Neuronal stem cell (in vitro differentiated cells): ENCODE results near the gene ZDHHC5.

Source experiments
- DNase-seq: peaks from one replicate; pipeline ENCODE4 v3.0.0-alpha.2; 2013; ENCODE audit warnings: low spot score
- H2AFZ ChIP-seq: one replicate; pipeline ENCODE4 v1.6.1; 2013; ENCODE audit warnings: mild to moderate bottlenecking, low read length, inconsistent platforms
- H2AK5ac ChIP-seq: 2 replicates; pipeline ENCODE4 v1.6.1; 2013; ENCODE audit warnings: low read depth, mild to moderate bottlenecking, inconsistent platforms, low read length, moderate library complexity, mixed read lengths
- H2BK120ac ChIP-seq: 2 replicates; pipeline ENCODE4 v1.6.1; 2013; ENCODE audit warnings: low read depth, mild to moderate bottlenecking, inconsistent platforms, low read length, moderate library complexity, mixed read lengths
- H2BK12ac ChIP-seq: one replicate; pipeline ENCODE4 v1.6.1; 2013; ENCODE audit warnings: low read length, inconsistent platforms
- H2BK15ac ChIP-seq: 2 replicates; pipeline ENCODE4 v1.6.1; 2013; ENCODE audit warnings: mild to moderate bottlenecking, low read length, inconsistent platforms, mixed read lengths
- H2BK5ac ChIP-seq: one replicate; pipeline ENCODE4 v1.6.1; 2013; ENCODE audit warnings: inconsistent platforms, mild to moderate bottlenecking, low read length, moderate library complexity
- H3K14ac ChIP-seq: one replicate; pipeline ENCODE4 v1.6.1; 2013; ENCODE audit warnings: low read length, inconsistent platforms
- H3K18ac ChIP-seq: 2 replicates; pipeline ENCODE4 v1.6.1; 2013; ENCODE audit warnings: low read length, inconsistent platforms
- H3K23ac ChIP-seq: 2 replicates; pipeline ENCODE4 v1.6.1; 2013; ENCODE audit warnings: low read depth, mild to moderate bottlenecking, mixed read lengths, low read length, inconsistent platforms; ENCODE audit not compliant: poor library complexity
- H3K27ac ChIP-seq: replicated peaks from 3 replicates; pipeline ENCODE4 v1.5.1; 2013; ENCODE audit warnings: low read length, inconsistent platforms
- H3K27me3 ChIP-seq, 3 experiments: 2 replicates each; pipeline ENCODE4 v1.6.1; 2013; ENCODE audit warnings: low read length in 3 of 3, mild to moderate bottlenecking in 2 of 3, inconsistent platforms in 1 of 3, low read depth in 1 of 3, mixed read lengths in 1 of 3, moderate library complexity in 1 of 3; ENCODE audit not compliant: control insufficient read depth in 3 of 3, insufficient read depth in 3 of 3
- H3K36me3 ChIP-seq, 2 donors: replicated peaks in 1 of 2; 2 replicates each; pipeline ENCODE4 v1.6.1; 2013; ENCODE audit warnings: low read length in 2 of 2; ENCODE audit not compliant: control insufficient read depth in 2 of 2, insufficient read depth in 2 of 2
- H3K4ac ChIP-seq: 2 replicates; pipeline ENCODE4 v1.6.1; 2013; ENCODE audit warnings: inconsistent platforms, mild to moderate bottlenecking, low read length, moderate library complexity
- H3K4me1 ChIP-seq, 2 donors: 1 replicate in 1 of 2; 2 replicates in 1 of 2; pipeline ENCODE4 v1.6.1; 2013; ENCODE audit warnings: low read length in 2 of 2, low read depth in 1 of 2; ENCODE audit not compliant: control insufficient read depth in 2 of 2, insufficient read depth in 1 of 2
- H3K4me2 ChIP-seq: one replicate; pipeline ENCODE4 v1.6.1; 2013; ENCODE audit warnings: mild to moderate bottlenecking, low read length, inconsistent platforms; ENCODE audit not compliant: insufficient read depth, poor library complexity, severe bottlenecking
- H3K4me3 ChIP-seq, 2 donors: 2 replicates each; pipeline ENCODE4 v1.5.1; 2013; ENCODE audit warnings: low read length in 2 of 2, mild to moderate bottlenecking in 2 of 2, inconsistent platforms in 1 of 2, moderate library complexity in 1 of 2
- H3K79me1 ChIP-seq: one replicate; pipeline ENCODE4 v1.6.1; 2013; ENCODE audit warnings: low read depth, mild to moderate bottlenecking, inconsistent platforms, low read length, moderate library complexity
- H3K9ac ChIP-seq: one replicate; pipeline ENCODE4 v1.6.1; 2013; ENCODE audit warnings: mild to moderate bottlenecking, low read depth, low read length, inconsistent platforms; ENCODE audit not compliant: poor library complexity
- H3K9me3 ChIP-seq, 2 donors: replicated peaks in 1 of 2; 2 replicates each; pipeline versions ENCODE3 to v1.6.1; 2013; ENCODE audit warnings: low read length in 2 of 2, mild to moderate bottlenecking in 2 of 2, inconsistent platforms in 1 of 2, low read depth in 1 of 2, mixed read lengths in 1 of 2, moderate library complexity in 1 of 2; ENCODE audit not compliant: control insufficient read depth in 2 of 2, insufficient read depth in 1 of 2
- H4K8ac ChIP-seq: one replicate; pipeline ENCODE4 v1.6.1; 2013; ENCODE audit warnings: low read depth, mild to moderate bottlenecking, inconsistent platforms, low read length, moderate library complexity
- H4K91ac ChIP-seq: one replicate; pipeline ENCODE4 v1.6.1; 2013; ENCODE audit warnings: low read length, low read depth, mild to moderate bottlenecking, inconsistent platforms; ENCODE audit not compliant: poor library complexity
- WGBS, 2 donors: extraction: QIAGEN DNeasy Blood & Tissue Kit; methylation state at CpG; one replicate each; pipeline ENCODE4 v1.1.7; 2013; ENCODE audit warnings: missing lambda C conversion rate in 2 of 2, mixed read lengths in 1 of 2; ENCODE audit not compliant: insufficient read length in 2 of 2, insufficient replicate concordance in 1 of 2; ENCODE audit errors: extremely low coverage in 2 of 2; 5-methylcytosine and 5-hydroxymethylcytosine counted together

ZDHHC5 gene

GRCh38 chr11:57742087-57742452 lies 74.2 kb downstream of the ZDHHC5 start:
- Histone ChIP-seq H3K23ac (peak overlapping the region; percentile 92), H3K36me3 (peaks cover 33 to 83% of the 10 kb centered on the region in 2 donors), H3K14ac (no peak overlapping the region), H4K91ac (no peak overlapping the region), H3K4me3 (peak overlapping the region; percentile 92 to 93), H3K9me3 (no peaks in the 10 kb centered on the region), H2AK5ac (peak overlapping the region; percentile 86), H3K4me2 (peak overlapping the region; percentile 80), H2BK15ac (peak overlapping the region; percentile 23), H3K4ac (peak overlapping the region; percentile 1), H3K9ac (peak overlapping the region; percentile 95), H2BK120ac (no peak overlapping the region), H2BK12ac (no peak overlapping the region), H3K18ac (peak overlapping the region; percentile 95), H2AFZ (peak overlapping the region; percentile 63), H3K27ac (no peak overlapping the region), H2BK5ac (peak overlapping the region; percentile 85), H3K4me1 (peaks cover 5 to 7% of the 10 kb centered on the region in 2 donors), H4K8ac (no peak overlapping the region), H3K27me3 (no peaks in the 10 kb centered on the region), H3K79me1 (peaks cover 2% of the 10 kb centered on the region)
- no CpG with 5 or more reads among the region's 10 CpGs for WGBS, 2 donors
- no peak for DNase-seq

GRCh38 chr11:57744357-57744756 lies 76.4 kb downstream of the ZDHHC5 start:
- Histone ChIP-seq H3K4me2 (no peak overlapping the region), H3K9ac (no peak overlapping the region), H3K4me3 (no peak overlapping the region), H3K18ac (no peak overlapping the region), H2AK5ac (no peak overlapping the region), H2BK120ac (no peak overlapping the region), H3K9me3 (no peaks in the 10 kb centered on the region), H2BK12ac (no peak overlapping the region), H2BK15ac (no peak overlapping the region), H3K27me3 (no peaks in the 10 kb centered on the region), H3K4me1 (peaks cover 5 to 7% of the 10 kb centered on the region in 2 donors), H4K8ac (no peak overlapping the region), H3K4ac (no peak overlapping the region), H2BK5ac (no peak overlapping the region), H3K79me1 (peaks cover 2% of the 10 kb centered on the region), H3K27ac (no peak overlapping the region), H3K23ac (no peak overlapping the region), H2AFZ (no peak overlapping the region), H3K36me3 (peaks cover 23 to 79% of the 10 kb centered on the region in 2 donors), H3K14ac (no peak overlapping the region), H4K91ac (no peak overlapping the region)
- DNase-seq: no peak
- no CpG with 5 or more reads among the region's 2 CpGs for WGBS, 2 donors

- Histone ChIP-seq H3K27me3 (no peaks in the 10 kb centered on the region), H3K79me1 (peaks cover 2% of the 10 kb centered on the region), H3K9me3 (no peaks in the 10 kb centered on the region), H3K14ac (no peak overlapping the region), H3K4me1 (peaks cover 5 to 7% of the 10 kb centered on the region in 2 donors), H3K4me2 (no peak overlapping the region), H2BK15ac (no peak overlapping the region), H3K36me3 (peaks cover 23 to 71% of the 10 kb centered on the region in 2 donors), H3K4me3 (no peak overlapping the region), H3K9ac (no peak overlapping the region), H3K23ac (no peak overlapping the region), H2BK5ac (no peak overlapping the region), H3K18ac (no peak overlapping the region), H2AFZ (no peak overlapping the region), H2BK120ac (no peak overlapping the region), H4K91ac (no peak overlapping the region), H3K27ac (no peak overlapping the region), H4K8ac (no peak overlapping the region), H2AK5ac (no peak overlapping the region), H3K4ac (no peak overlapping the region), H2BK12ac (no peak overlapping the region)
- no CpG with 5 or more reads among the region's 5 CpGs for WGBS, 2 donors
- DNase-seq: no peak
Measured at GRCh38 chr11:57745206-57745605, 77.3 kb downstream of the ZDHHC5 start.

GRCh38 chr11:57746920-57747319 lies 79.0 kb downstream of the ZDHHC5 start:
- peaks cover 25 to 68% of the 10 kb centered on the region in 2 donors for H3K36me3 ChIP-seq
- WGBS, 2 donors: no CpG with 5 or more reads among the region's 1 CpG
- DNase-seq: no peak

More at GRCh38 chr11:57746920-57747319, 79.0 kb downstream of the ZDHHC5 start:
- Histone ChIP-seq H2BK120ac (no peak overlapping the region), H4K8ac (no peak overlapping the region), H3K18ac (no peak overlapping the region), H3K23ac (no peak overlapping the region), H3K9ac (no peak overlapping the region), H3K4me1 (peaks cover 2 to 7% of the 10 kb centered on the region in 2 donors), H2AK5ac (no peak overlapping the region), H3K4ac (no peak overlapping the region), H3K79me1 (peaks cover 2% of the 10 kb centered on the region), H3K9me3 (no peaks in the 10 kb centered on the region), H3K14ac (no peak overlapping the region), H2BK12ac (no peak overlapping the region), H2BK5ac (no peak overlapping the region), H3K27me3 (no peaks in the 10 kb centered on the region), H3K4me3 (no peak overlapping the region), H3K4me2 (no peak overlapping the region), H3K27ac (no peak overlapping the region), H2BK15ac (no peak overlapping the region), H2AFZ (no peak overlapping the region), H4K91ac (no peak overlapping the region)
